Measurements from ENCODE around the gene ENTHD1. TPM values are rescaled to one million over a fixed set of nuclear protein-coding genes. Genes with fewer than 3 reads are reported as not detected.
"Not testable (repeated sequence)": the region's sequence is repeated elsewhere in the genome, so short reads cannot be mapped to it uniquely, and the experiment has no call there.

ENTHD1 gene
- total RNA-seq, 3 donors from 2014 or later (not counting 1 experiment from before 2014, with no cell fraction given), result not detected

- TF ChIP-seq, protein P1, sequence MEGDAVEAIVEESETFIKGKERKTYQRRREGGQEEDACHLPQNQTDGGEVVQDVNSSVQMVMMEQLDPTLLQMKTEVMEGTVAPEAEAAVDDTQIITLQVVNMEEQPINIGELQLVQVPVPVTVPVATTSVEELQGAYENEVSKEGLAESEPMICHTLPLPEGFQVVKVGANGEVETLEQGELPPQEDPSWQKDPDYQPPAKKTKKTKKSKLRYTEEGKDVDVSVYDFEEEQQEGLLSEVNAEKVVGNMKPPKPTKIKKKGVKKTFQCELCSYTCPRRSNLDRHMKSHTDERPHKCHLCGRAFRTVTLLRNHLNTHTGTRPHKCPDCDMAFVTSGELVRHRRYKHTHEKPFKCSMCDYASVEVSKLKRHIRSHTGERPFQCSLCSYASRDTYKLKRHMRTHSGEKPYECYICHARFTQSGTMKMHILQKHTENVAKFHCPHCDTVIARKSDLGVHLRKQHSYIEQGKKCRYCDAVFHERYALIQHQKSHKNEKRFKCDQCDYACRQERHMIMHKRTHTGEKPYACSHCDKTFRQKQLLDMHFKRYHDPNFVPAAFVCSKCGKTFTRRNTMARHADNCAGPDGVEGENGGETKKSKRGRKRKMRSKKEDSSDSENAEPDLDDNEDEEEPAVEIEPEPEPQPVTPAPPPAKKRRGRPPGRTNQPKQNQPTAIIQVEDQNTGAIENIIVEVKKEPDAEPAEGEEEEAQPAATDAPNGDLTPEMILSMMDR (IDR thresholded peaks at IDR 0.05), result no peak
- Histone ChIP-seq H3K4me1 (ENCODE audit: control insufficient read depth, insufficient read depth, low read length) (no peaks in the 10 kb centered on the region), H3K4me3 (ENCODE audit: low read length) (no peak overlapping the region), H3K27ac (ENCODE audit: low read length) (no peak overlapping the region), H3K36me3 (ENCODE audit: control insufficient read depth, insufficient read depth, low read length) (no peaks in the 10 kb centered on the region), H3K27me3 (ENCODE audit: control insufficient read depth, insufficient read depth, low read length) (no peaks in the 10 kb centered on the region), H3K9me3 (ENCODE audit: control insufficient read depth, insufficient read depth, low read length) (no peaks in the 10 kb centered on the region)
- intact Hi-C loops (cut with micrococcal nuclease), result no loop called here
- no peaks in the 10 kb centered on the region for H3K36me3 Mint-ChIP-seq
- ATAC-seq (no peak), DNase-seq (no peak)
- peaks cover 0 to 7% of the 10 kb centered on the region in 2 donors for H3K27me3 Mint-ChIP-seq (ENCODE audit: low read depth in 2 of 2)
- H3K4me1 Mint-ChIP-seq, result no peaks in the 10 kb centered on the region
- H3K4me3 Mint-ChIP-seq, result no peak overlapping the region
- WGBS (ENCODE audit: insufficient coverage), result 78% methylated on average over 6 of the region's 6 CpGs
- H3K9me3 Mint-ChIP-seq, result no peaks in the 10 kb centered on the region
- H3K27ac Mint-ChIP-seq, result no peak overlapping the region
These were observed 16.3 kb downstream of the ENTHD1 start for GRCh38 chr22:39877079-39877845.

DNA sequence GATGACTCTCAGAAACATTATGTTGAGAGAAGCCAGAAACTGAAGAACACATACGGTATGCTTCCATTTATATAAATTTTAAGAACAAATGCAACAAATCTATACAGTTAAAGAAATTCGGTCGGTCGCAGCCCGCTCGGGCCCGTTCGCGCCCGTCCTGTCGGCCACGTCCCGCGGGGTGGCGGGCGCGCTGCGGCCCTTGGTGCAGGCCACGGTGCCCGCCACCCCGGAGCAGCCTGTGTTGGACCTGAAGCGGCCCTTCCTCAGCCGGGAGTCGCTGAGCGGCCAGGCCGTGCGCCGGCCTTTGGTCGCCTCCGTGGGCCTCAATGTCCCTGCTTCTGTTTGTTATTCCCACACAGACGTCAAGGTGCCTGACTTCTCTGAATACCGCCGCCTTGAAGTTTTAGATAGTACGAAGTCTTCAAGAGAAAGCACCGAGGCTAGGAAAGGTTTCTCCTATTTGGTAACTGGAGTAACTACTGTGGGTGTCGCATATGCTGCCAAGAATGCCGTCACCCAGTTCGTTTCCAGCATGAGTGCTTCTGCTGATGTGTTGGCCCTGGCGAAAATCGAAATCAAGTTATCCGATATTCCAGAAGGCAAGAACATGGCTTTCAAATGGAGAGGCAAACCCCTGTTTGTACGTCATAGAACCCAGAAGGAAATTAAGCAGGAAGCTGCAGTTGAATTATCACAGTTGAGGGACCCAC lies 18.2 kb downstream of the ENTHD1 start:
- DNase-seq (peak; percentile 18 to 27), ATAC-seq (peak in 2 of 3 donors; percentile 47)
- H3K27ac ChIP-seq (ENCODE audit: low read length); H3K4me1 ChIP-seq (ENCODE audit: control insufficient read depth, insufficient read depth, low read length); H3K4me3 ChIP-seq (ENCODE audit: low read length); H3K36me3 Mint-ChIP-seq; H3K4me1 Mint-ChIP-seq; H3K9me3 ChIP-seq (ENCODE audit: control insufficient read depth, insufficient read depth, low read length); H3K27me3 Mint-ChIP-seq (ENCODE audit: low read depth in 2 of 2); H3K4me3 Mint-ChIP-seq; H3K27ac Mint-ChIP-seq; H3K9me3 Mint-ChIP-seq; H3K27me3 ChIP-seq (ENCODE audit: control insufficient read depth, insufficient read depth, low read length); H3K36me3 ChIP-seq (ENCODE audit: control insufficient read depth, insufficient read depth, low read length); intact Hi-C loops (cut with micrococcal nuclease): not testable (repeated sequence)
- 97% methylated on average over 26 of the region's 42 CpGs for WGBS (ENCODE audit: insufficient coverage)

DNA sequence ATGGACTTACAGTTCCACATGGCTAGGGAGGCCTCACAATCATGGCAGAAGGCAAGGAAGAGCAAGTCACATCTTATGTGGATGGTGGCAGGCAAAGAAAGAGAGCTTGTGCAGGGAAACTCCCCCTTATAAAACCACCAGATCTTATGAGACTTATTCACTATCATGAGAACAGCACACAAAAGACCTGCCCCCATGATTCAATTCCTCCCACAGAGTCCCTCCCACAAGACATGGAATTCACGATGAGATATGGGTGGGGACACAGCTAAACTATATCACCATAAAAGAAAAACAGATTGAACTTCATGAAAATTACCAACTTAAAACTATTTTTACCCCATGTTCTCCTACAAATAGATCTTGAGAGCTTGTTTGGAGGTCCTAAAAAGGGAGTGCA lies 19.6 kb downstream of the ENTHD1 start:
- WGBS (ENCODE audit: insufficient coverage), result no CpG with 5 or more reads among the region's 1 CpG
- intact Hi-C loops (cut with micrococcal nuclease), result no loop called here
- no peaks in the 10 kb centered on the region for H3K27me3 ChIP-seq (ENCODE audit: control insufficient read depth, insufficient read depth, low read length)
- H3K27ac ChIP-seq (ENCODE audit: low read length), result no peak overlapping the region
- Mint-ChIP-seq H3K9me3 (no peaks in the 10 kb centered on the region), H3K27me3 (ENCODE audit: low read depth in 2 of 2) (peaks cover 0 to 7% of the 10 kb centered on the region in 2 donors), H3K36me3 (no peaks in the 10 kb centered on the region), H3K4me3 (no peak overlapping the region), H3K27ac (no peak overlapping the region), H3K4me1 (peaks cover 3% of the 10 kb centered on the region in 2 donors)
- H3K4me3 ChIP-seq (ENCODE audit: low read length), result no peak overlapping the region
- TF ChIP-seq, protein P1 (IDR thresholded peaks at IDR 0.05), result no peak
- no peaks in the 10 kb centered on the region for H3K4me1 ChIP-seq (ENCODE audit: control insufficient read depth, insufficient read depth, low read length)
- H3K9me3 ChIP-seq (ENCODE audit: control insufficient read depth, insufficient read depth, low read length), result no peaks in the 10 kb centered on the region
- DNase-seq (no peak), ATAC-seq (no peak)
- no peaks in the 10 kb centered on the region for H3K36me3 ChIP-seq (ENCODE audit: control insufficient read depth, insufficient read depth, low read length)

- DNase-seq (no peak), ATAC-seq (no peak)
- TF ChIP-seq, protein P1 (IDR thresholded peaks at IDR 0.05), result no peak
- WGBS (ENCODE audit: insufficient coverage), result 100% methylated on average over 1 of the region's 1 CpG
- Histone ChIP-seq H3K27me3 (ENCODE audit: control insufficient read depth, insufficient read depth, low read length) (no peaks in the 10 kb centered on the region), H3K4me1 (ENCODE audit: control insufficient read depth, insufficient read depth, low read length) (peaks cover 6% of the 10 kb centered on the region), H3K36me3 (ENCODE audit: control insufficient read depth, insufficient read depth, low read length) (no peaks in the 10 kb centered on the region), H3K27ac (ENCODE audit: low read length) (no peak overlapping the region), H3K4me3 (ENCODE audit: low read length) (no peak overlapping the region), H3K9me3 (ENCODE audit: control insufficient read depth, insufficient read depth, low read length) (no peaks in the 10 kb centered on the region)
- no peak overlapping the region for H3K4me3 Mint-ChIP-seq
- intact Hi-C loops (cut with micrococcal nuclease), result no loop called here
- no peaks in the 10 kb centered on the region for H3K9me3 Mint-ChIP-seq
- peaks cover 17% of the 10 kb centered on the region in 2 donors for H3K4me1 Mint-ChIP-seq
- H3K27me3 Mint-ChIP-seq (ENCODE audit: low read depth in 2 of 2), result peaks cover 0 to 2% of the 10 kb centered on the region in 2 donors
- H3K27ac Mint-ChIP-seq, result no peak overlapping the region
- no peaks in the 10 kb centered on the region for H3K36me3 Mint-ChIP-seq
These were observed 21.0 kb downstream of the ENTHD1 start for GRCh38 chr22:39872548-39872947.

Data from natural killer cell (primary cell).